ENCODE results near the gene PATL1.

DNA sequence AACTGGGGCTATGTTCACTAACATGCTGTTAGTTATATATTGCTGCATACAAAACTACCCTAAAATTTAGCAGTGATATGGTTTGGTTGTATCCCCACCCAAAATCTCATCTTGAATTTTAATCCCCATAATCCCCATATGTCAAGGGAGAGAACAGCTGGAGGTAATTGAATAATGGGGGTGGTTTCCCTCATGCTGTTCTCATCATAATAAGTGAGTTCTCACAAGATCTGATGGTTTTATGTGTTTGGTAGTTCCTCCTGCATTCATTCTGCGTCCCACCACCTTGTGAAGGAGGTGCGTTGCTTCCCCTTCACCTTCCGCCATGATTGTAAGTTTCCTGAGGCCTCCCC is 10.0 kb upstream of the PATL1 start:
- TF ChIP-seq, protein P1, sequence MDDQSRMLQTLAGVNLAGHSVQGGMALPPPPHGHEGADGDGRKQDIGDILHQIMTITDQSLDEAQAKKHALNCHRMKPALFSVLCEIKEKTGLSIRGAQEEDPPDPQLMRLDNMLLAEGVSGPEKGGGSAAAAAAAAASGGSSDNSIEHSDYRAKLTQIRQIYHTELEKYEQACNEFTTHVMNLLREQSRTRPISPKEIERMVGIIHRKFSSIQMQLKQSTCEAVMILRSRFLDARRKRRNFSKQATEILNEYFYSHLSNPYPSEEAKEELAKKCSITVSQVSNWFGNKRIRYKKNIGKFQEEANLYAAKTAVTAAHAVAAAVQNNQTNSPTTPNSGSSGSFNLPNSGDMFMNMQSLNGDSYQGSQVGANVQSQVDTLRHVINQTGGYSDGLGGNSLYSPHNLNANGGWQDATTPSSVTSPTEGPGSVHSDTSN (IDR thresholded peaks at IDR 0.05), result no peak
- TF ChIP-seq, protein P2, sequence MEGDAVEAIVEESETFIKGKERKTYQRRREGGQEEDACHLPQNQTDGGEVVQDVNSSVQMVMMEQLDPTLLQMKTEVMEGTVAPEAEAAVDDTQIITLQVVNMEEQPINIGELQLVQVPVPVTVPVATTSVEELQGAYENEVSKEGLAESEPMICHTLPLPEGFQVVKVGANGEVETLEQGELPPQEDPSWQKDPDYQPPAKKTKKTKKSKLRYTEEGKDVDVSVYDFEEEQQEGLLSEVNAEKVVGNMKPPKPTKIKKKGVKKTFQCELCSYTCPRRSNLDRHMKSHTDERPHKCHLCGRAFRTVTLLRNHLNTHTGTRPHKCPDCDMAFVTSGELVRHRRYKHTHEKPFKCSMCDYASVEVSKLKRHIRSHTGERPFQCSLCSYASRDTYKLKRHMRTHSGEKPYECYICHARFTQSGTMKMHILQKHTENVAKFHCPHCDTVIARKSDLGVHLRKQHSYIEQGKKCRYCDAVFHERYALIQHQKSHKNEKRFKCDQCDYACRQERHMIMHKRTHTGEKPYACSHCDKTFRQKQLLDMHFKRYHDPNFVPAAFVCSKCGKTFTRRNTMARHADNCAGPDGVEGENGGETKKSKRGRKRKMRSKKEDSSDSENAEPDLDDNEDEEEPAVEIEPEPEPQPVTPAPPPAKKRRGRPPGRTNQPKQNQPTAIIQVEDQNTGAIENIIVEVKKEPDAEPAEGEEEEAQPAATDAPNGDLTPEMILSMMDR (IDR thresholded peaks at IDR 0.05), result no peak
- TF ChIP-seq, protein P3, sequence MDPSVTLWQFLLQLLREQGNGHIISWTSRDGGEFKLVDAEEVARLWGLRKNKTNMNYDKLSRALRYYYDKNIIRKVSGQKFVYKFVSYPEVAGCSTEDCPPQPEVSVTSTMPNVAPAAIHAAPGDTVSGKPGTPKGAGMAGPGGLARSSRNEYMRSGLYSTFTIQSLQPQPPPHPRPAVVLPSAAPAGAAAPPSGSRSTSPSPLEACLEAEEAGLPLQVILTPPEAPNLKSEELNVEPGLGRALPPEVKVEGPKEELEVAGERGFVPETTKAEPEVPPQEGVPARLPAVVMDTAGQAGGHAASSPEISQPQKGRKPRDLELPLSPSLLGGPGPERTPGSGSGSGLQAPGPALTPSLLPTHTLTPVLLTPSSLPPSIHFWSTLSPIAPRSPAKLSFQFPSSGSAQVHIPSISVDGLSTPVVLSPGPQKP (IDR thresholded peaks at IDR 0.05; ENCODE audit: low read depth, low read length), result no peak
- TF ChIP-seq JUN (IDR thresholded peaks at IDR 0.05) (no peak), JUNB (IDR thresholded peaks at IDR 0.05) (no peak), POLR2A (IDR thresholded peaks at IDR 0.05; ENCODE audit: low read length) (no peak), KDM5A (IDR thresholded peaks at IDR 0.05) (no peak), CHD2 (IDR thresholded peaks at IDR 0.05; ENCODE audit: low read length, partially characterized antibody) (no peak), NR3C1 (IDR thresholded peaks at IDR 0.05) (no peak)
- TF ChIP-seq, protein P4, sequence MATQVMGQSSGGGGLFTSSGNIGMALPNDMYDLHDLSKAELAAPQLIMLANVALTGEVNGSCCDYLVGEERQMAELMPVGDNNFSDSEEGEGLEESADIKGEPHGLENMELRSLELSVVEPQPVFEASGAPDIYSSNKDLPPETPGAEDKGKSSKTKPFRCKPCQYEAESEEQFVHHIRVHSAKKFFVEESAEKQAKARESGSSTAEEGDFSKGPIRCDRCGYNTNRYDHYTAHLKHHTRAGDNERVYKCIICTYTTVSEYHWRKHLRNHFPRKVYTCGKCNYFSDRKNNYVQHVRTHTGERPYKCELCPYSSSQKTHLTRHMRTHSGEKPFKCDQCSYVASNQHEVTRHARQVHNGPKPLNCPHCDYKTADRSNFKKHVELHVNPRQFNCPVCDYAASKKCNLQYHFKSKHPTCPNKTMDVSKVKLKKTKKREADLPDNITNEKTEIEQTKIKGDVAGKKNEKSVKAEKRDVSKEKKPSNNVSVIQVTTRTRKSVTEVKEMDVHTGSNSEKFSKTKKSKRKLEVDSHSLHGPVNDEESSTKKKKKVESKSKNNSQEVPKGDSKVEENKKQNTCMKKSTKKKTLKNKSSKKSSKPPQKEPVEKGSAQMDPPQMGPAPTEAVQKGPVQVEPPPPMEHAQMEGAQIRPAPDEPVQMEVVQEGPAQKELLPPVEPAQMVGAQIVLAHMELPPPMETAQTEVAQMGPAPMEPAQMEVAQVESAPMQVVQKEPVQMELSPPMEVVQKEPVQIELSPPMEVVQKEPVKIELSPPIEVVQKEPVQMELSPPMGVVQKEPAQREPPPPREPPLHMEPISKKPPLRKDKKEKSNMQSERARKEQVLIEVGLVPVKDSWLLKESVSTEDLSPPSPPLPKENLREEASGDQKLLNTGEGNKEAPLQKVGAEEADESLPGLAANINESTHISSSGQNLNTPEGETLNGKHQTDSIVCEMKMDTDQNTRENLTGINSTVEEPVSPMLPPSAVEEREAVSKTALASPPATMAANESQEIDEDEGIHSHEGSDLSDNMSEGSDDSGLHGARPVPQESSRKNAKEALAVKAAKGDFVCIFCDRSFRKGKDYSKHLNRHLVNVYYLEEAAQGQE (IDR thresholded peaks at IDR 0.05), result no peak
